Adrenal gland (tissue), 12 donors: ENCODE results near the gene MS4A14. TPM values are rescaled to one million over a fixed set of nuclear protein-coding genes. Genes with fewer than 3 reads are reported as not detected.

Experiments
- DNase-seq, 7 donors: peaks; one replicate each; pipeline ENCODE4 v3.0.0-alpha.2; 2019 to 2020
- H3K27ac ChIP-seq, 5 donors: fragments of 200-600 bp; sonication (generic) in 4 of 5; 1 replicate in 3 of 5; 2 replicates in 2 of 5; pipeline versions ENCODE4 v1.5.1 to v1.8.0; 2016 to 2020; ENCODE audit warnings: mild to moderate bottlenecking in 1 of 5
- H3K27me3 ChIP-seq: fragments of 200-600 bp; 2 replicates; pipeline ENCODE4 v1.8.0; 2021
- H3K36me3 ChIP-seq, 2 donors: fragments of 200-600 bp; replicated peaks in 1 of 2; 1 replicate in 1 of 2; 2 replicates in 1 of 2; pipeline versions ENCODE4 v1.5.1 to v1.8.0; 2018 to 2022
- H3K4me1 ChIP-seq, 2 donors: fragments of 200-600 bp; replicated peaks in 1 of 2; 1 replicate in 1 of 2; 2 replicates in 1 of 2; pipeline versions ENCODE4 v1.5.1 to v1.8.0; 2018 to 2021
- H3K4me3 ChIP-seq, 4 donors: fragments of 200-600 bp; sonication (generic) in 3 of 4; one replicate each; pipeline ENCODE4 v1.5.1; 2016 to 2018
- H3K9me3 ChIP-seq, 3 donors: fragments of 200-600 bp; sonication (generic) in 1 of 3; replicated peaks in 1 of 3; 1 replicate in 2 of 3; 2 replicates in 1 of 3; pipeline versions ENCODE4 v1.5.1 to v1.8.0; 2016 to 2021
- POLR2A ChIP-seq, 2 donors: fragments of 450-650 bp; IDR thresholded peaks; one replicate each; pipeline ENCODE4 v1.6.1; 2017; ENCODE audit warnings: antibody characterized with exemption in 2 of 2, mild to moderate bottlenecking in 2 of 2, moderate library complexity in 1 of 2
- WGBS, 4 donors: extraction: QIAGEN DNeasy Blood & Tissue Kit in 2 of 4; methylation state at CpG; one replicate each; pipeline versions ENCODE4 v1.1.5 to v1.1.7; 2013 to 2017; 5-methylcytosine and 5-hydroxymethylcytosine counted together
- intact Hi-C, 2 donors: fragments of 100-400 bp; cut with DNase I; formaldehyde crosslinking; loops; one replicate each; pipeline versions ENCODE4 v1.14.1 to v1.15.0; 2022 to 2023
- polyA plus RNA-seq, 3 donors: library from polyadenylated mRNA; stranded (reverse); fragments of 200-250 nt in 2 of 3; fragments of 350-450 nt in 1 of 3; fragmentation: Illumina TruSeq in 1 of 3; extraction: RNeasy Lipid Tissue Mini Kit (QIAGEN cat#74804) in 1 of 3; gene quantifications; one replicate each; pipeline ENCODE4 v1.2.3, GENCODE V29; 2013 to 2014
- total RNA-seq, 9 donors: library from RNA; depleted of rRNA in 4 of 9; stranded (reverse); fragments of >200 nt in 4 of 9; fragments of 120-200 nt in 1 of 9; fragmentation: NEBNext Ultra II Directional in 1 of 9; extraction: Animal tissue kit (Norgen Biotek cat#: 25700) in 1 of 9; gene quantifications; one replicate each; pipeline versions ENCODE4 v1.1.0 to v1.2.4, GENCODE V29; 2013 to 2023
- TF ChIP-seq, protein P1 (sequence below), 6 experiments: fragments of 450-650 bp in 4 of 6; fragments of 200-600 bp in 2 of 6; sonication (generic) in 1 of 6; IDR thresholded peaks; 1 replicate in 5 of 6; 2 replicates in 1 of 6; pipeline versions ENCODE4 v1.5.1 to v1.8.0; 2016 to 2021; ENCODE audit warnings: antibody characterized with exemption in 6 of 6, mild to moderate bottlenecking in 2 of 6, moderate library complexity in 1 of 6
- donor health status: healthy with polysubstance abuse.
- donor health status: Bipolar disorder and iron deficiency.
- donor health status: DM: yes; HTN: yes; CAD: no.
- donor health status: DM: no; HTN: no; CAD: no.
- donor health status: DM: no; HTN: no; CAD: no.
- donor health status: DM: yes; HTN: yes; CAD: no.

MS4A14 gene
- total and polyA plus RNA-seq, 12 donors: 0.44 to 6.0 (median 2.1) TPM

DNA sequence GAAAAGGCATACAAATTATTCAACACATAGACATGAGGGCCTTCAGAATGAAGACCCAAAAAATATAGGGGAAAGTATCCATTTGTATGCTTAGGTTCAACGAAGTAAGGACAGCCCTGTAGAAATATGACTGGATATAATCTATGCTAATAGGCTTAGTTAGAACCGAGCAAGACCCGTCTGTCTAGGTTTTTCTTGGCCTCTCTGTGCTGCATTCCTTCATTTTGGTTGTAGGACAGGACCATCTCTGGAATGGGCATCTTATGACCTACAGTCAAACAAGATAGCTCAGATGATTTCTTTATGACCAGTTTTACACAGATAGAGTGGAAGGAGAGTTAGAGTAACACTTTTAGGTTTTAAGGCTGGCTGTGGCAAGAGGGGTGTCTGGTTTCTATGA, 23.5 kb upstream of the MS4A14 start:
- H3K4me3 ChIP-seq: no peak overlapping the region
- TF ChIP-seq, protein P1, sequence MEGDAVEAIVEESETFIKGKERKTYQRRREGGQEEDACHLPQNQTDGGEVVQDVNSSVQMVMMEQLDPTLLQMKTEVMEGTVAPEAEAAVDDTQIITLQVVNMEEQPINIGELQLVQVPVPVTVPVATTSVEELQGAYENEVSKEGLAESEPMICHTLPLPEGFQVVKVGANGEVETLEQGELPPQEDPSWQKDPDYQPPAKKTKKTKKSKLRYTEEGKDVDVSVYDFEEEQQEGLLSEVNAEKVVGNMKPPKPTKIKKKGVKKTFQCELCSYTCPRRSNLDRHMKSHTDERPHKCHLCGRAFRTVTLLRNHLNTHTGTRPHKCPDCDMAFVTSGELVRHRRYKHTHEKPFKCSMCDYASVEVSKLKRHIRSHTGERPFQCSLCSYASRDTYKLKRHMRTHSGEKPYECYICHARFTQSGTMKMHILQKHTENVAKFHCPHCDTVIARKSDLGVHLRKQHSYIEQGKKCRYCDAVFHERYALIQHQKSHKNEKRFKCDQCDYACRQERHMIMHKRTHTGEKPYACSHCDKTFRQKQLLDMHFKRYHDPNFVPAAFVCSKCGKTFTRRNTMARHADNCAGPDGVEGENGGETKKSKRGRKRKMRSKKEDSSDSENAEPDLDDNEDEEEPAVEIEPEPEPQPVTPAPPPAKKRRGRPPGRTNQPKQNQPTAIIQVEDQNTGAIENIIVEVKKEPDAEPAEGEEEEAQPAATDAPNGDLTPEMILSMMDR (IDR thresholded peaks at IDR 0.05): no peak
- no peak for TF ChIP-seq POLR2A (IDR thresholded peaks at IDR 0.05)
- 66 to 80% (median 73%) methylated on average over 3 of the region's 3 CpGs for WGBS, 4 donors
- no peaks in the 10 kb centered on the region for H3K36me3 ChIP-seq
- DNase-seq: no peak
- intact Hi-C loops: no loop called here
- H3K27ac ChIP-seq: no peak overlapping the region
- H3K4me1 ChIP-seq: no peaks in the 10 kb centered on the region
- H3K27me3 ChIP-seq: no peaks in the 10 kb centered on the region
- no peaks in the 10 kb centered on the region for H3K9me3 ChIP-seq

DNA sequence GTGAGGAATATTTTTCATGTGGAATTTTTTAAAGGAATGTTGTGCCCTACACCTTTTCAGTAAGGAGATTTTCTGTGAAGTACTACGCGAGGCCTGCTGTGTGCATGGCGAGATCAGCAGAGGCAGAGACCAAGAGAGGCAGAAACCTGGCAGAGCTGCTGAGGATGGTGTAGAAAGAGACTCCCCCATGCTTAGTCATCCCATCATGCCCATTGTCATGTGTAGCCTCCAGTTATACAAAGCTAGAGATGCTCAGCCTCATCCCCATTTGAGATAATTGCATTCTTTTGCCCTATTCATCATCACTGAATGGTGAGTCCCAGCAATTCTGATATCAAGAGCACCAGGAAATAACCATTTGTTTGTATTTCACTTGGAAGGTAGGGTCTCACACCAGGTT, 20.9 kb upstream of the MS4A14 start:
- H3K36me3 ChIP-seq: no peaks in the 10 kb centered on the region
- 80 to 86% (median 84%) methylated on average over 3 of the region's 3 CpGs for WGBS, 4 donors
- no peaks in the 10 kb centered on the region for H3K4me1 ChIP-seq
- H3K9me3 ChIP-seq: no peaks in the 10 kb centered on the region
- no peak overlapping the region for H3K4me3 ChIP-seq
- no peak for DNase-seq
- no peak overlapping the region for H3K27ac ChIP-seq
- intact Hi-C loops: no loop called here
- no peaks in the 10 kb centered on the region for H3K27me3 ChIP-seq
- TF ChIP-seq, protein P1 (IDR thresholded peaks at IDR 0.05): no peak
- TF ChIP-seq POLR2A (IDR thresholded peaks at IDR 0.05): no peak

GRCh38 chr11:60376601-60377000, 19.7 kb upstream of the MS4A14 start:
- no peak for DNase-seq
- intact Hi-C loops: no loop called here
- no peak overlapping the region for H3K4me3 ChIP-seq
- 49 to 68% (median 58%) methylated on average over 3 of the region's 3 CpGs for WGBS, 4 donors
- H3K36me3 ChIP-seq: no peaks in the 10 kb centered on the region
- H3K27ac ChIP-seq: peak overlapping the region in 2 of 5 donors; percentile 57 to 76
- H3K4me1 ChIP-seq: no peaks in the 10 kb centered on the region
- H3K27me3 ChIP-seq: no peaks in the 10 kb centered on the region
- no peaks in the 10 kb centered on the region for H3K9me3 ChIP-seq
- TF ChIP-seq, protein P1 (IDR thresholded peaks at IDR 0.05): no peak
- no peak for TF ChIP-seq POLR2A (IDR thresholded peaks at IDR 0.05)

GRCh38 chr11:60377401-60378136, 18.7 kb upstream of the MS4A14 start:
- Histone ChIP-seq H3K4me3 (no peak overlapping the region), H3K9me3 (no peaks in the 10 kb centered on the region), H3K27me3 (no peaks in the 10 kb centered on the region), H3K4me1 (no peaks in the 10 kb centered on the region), H3K27ac (peak overlapping the region in 3 of 5 donors; percentile 22 to 76 (median 70)), H3K36me3 (no peaks in the 10 kb centered on the region)
- DNase-seq: peak; percentile 33 to 79 (median 66)
- TF ChIP-seq, protein P1 (IDR thresholded peaks at IDR 0.05): no peak
- no peak for TF ChIP-seq POLR2A (IDR thresholded peaks at IDR 0.05)
- WGBS, 4 donors: 55 to 73% (median 60%) methylated on average over 2 of the region's 2 CpGs
- intact Hi-C loops: no loop called here
